Mammary epithelial cell (primary cell): ENCODE data around the gene ASIC3.
"Not testable (repeated sequence)": the region's sequence is repeated elsewhere in the genome, so short reads cannot be mapped to it uniquely, and the experiment has no call there.

Experiments used
- EZH2 ChIP-seq: IDR thresholded peaks from 2 replicates; pipeline ENCODE4 v1.6.1; 2012; ENCODE audit warnings: low read length, inconsistent platforms, borderline replicate concordance
- TF ChIP-seq, protein P1 (sequence below), 2 donors: IDR thresholded peaks in 1 of 2; conservative IDR thresholded peaks in 1 of 2; 2 replicates each; pipeline ENCODE4 v1.5.1; 2011 to 2012; ENCODE audit warnings: inconsistent platforms in 2 of 2, low read length in 2 of 2, mild to moderate bottlenecking in 2 of 2, control low read depth in 1 of 2, low read depth in 1 of 2; ENCODE audit not compliant: insufficient read depth in 1 of 2; ENCODE audit errors: extremely low read depth in 1 of 2

- TF ChIP-seq, protein P1, sequence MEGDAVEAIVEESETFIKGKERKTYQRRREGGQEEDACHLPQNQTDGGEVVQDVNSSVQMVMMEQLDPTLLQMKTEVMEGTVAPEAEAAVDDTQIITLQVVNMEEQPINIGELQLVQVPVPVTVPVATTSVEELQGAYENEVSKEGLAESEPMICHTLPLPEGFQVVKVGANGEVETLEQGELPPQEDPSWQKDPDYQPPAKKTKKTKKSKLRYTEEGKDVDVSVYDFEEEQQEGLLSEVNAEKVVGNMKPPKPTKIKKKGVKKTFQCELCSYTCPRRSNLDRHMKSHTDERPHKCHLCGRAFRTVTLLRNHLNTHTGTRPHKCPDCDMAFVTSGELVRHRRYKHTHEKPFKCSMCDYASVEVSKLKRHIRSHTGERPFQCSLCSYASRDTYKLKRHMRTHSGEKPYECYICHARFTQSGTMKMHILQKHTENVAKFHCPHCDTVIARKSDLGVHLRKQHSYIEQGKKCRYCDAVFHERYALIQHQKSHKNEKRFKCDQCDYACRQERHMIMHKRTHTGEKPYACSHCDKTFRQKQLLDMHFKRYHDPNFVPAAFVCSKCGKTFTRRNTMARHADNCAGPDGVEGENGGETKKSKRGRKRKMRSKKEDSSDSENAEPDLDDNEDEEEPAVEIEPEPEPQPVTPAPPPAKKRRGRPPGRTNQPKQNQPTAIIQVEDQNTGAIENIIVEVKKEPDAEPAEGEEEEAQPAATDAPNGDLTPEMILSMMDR (conservative IDR thresholded peaks at IDR 0.05 in 1 of 2, IDR thresholded peaks at IDR 0.05 in 1 of 2; ENCODE audit: extremely low read depth in 1 of 2, insufficient read depth in 1 of 2, low read depth in 1 of 2, low read length in 2 of 2) = not testable (repeated sequence)
- TF ChIP-seq EZH2 = not testable (repeated sequence)
Observed at GRCh38 chr7:151026771-151027727, 21.3 kb upstream of the ASIC3 start.
